Astrocyte (in vitro differentiated cells and primary cell): ENCODE data around the gene SEC23B. TPM values are rescaled to one million over a fixed set of nuclear protein-coding genes. Genes with fewer than 3 reads are reported as not detected.

ENCODE experiments used
- DNase-seq: peaks from one replicate; pipeline ENCODE4 v3.0.0-alpha.2; 2010; ENCODE audit warnings: low read depth
- FAIRE-seq: peaks from 2 replicates; lab custom pipeline; 2011; peaks lifted over from hg19 to GRCh38; lab: Jason Lieb, UNC
- H2AFZ ChIP-seq: 2 replicates; pipeline ENCODE4 v1.6.0; 2012; ENCODE audit warnings: low read depth, low read length, inconsistent platforms
- H3K27ac ChIP-seq: 2 replicates; pipeline ENCODE4 v1.5.1; 2011; ENCODE audit warnings: low read depth, low read length, inconsistent platforms
- H3K27me3 ChIP-seq: 2 replicates; pipeline ENCODE4 v1.6.0; 2011; ENCODE audit warnings: low read length, inconsistent platforms; ENCODE audit not compliant: insufficient read depth
- H3K36me3 ChIP-seq: 2 replicates; pipeline ENCODE4 v1.5.1; 2011; ENCODE audit warnings: low read length, inconsistent platforms; ENCODE audit not compliant: insufficient read depth
- H3K4me1 ChIP-seq: 2 replicates; pipeline ENCODE4 v1.5.1; 2011; ENCODE audit warnings: low read length, inconsistent platforms; ENCODE audit not compliant: insufficient read depth
- H3K4me2 ChIP-seq: 2 replicates; pipeline ENCODE4 v1.6.0; 2012; ENCODE audit warnings: low read length, inconsistent platforms
- H3K4me3 ChIP-seq: 2 replicates; pipeline ENCODE4 v1.5.1; 2011; ENCODE audit warnings: low read depth, mild to moderate bottlenecking, low read length, inconsistent platforms; ENCODE audit not compliant: insufficient read depth
- H3K79me2 ChIP-seq: 2 replicates; pipeline ENCODE4 v1.6.0; 2012; ENCODE audit warnings: mild to moderate bottlenecking, low read length, inconsistent platforms; ENCODE audit not compliant: insufficient read depth
- H3K9ac ChIP-seq: 2 replicates; pipeline ENCODE4 v1.6.0; 2012; ENCODE audit warnings: mild to moderate bottlenecking, low read length, inconsistent platforms
- H3K9me3 ChIP-seq: 2 replicates; pipeline ENCODE4 v1.5.1; 2012; ENCODE audit warnings: low read depth, mild to moderate bottlenecking, low read length, inconsistent platforms; ENCODE audit not compliant: insufficient read depth
- H4K20me1 ChIP-seq: 2 replicates; pipeline ENCODE4 v1.6.0; 2012; ENCODE audit warnings: low read length, inconsistent platforms; ENCODE audit not compliant: insufficient read depth
- H3K27ac Mint-ChIP-seq: one replicate; pipeline ENCODE4 v1.8.0; 2021; ENCODE audit warnings: mild to moderate bottlenecking, mixed read lengths; ENCODE audit not compliant: unreplicated experiment
- H3K27me3 Mint-ChIP-seq: one replicate; pipeline ENCODE4 v1.8.0; 2021; ENCODE audit warnings: low read depth, mixed read lengths; ENCODE audit not compliant: unreplicated experiment
- H3K36me3 Mint-ChIP-seq: one replicate; pipeline ENCODE4 v1.8.0; 2021; ENCODE audit warnings: low read depth, mixed read lengths; ENCODE audit not compliant: unreplicated experiment
- H3K4me1 Mint-ChIP-seq: one replicate; pipeline ENCODE4 v1.8.0; 2021; ENCODE audit warnings: low read depth, mixed read lengths; ENCODE audit not compliant: unreplicated experiment
- H3K4me3 Mint-ChIP-seq: one replicate; pipeline ENCODE4 v1.8.0; 2021; ENCODE audit warnings: mild to moderate bottlenecking, moderate library complexity, mixed read lengths; ENCODE audit not compliant: unreplicated experiment
- H3K9me3 Mint-ChIP-seq: one replicate; pipeline ENCODE4 v1.8.0; 2021; ENCODE audit warnings: mild to moderate bottlenecking, mixed read lengths; ENCODE audit not compliant: unreplicated experiment
- EZH2 ChIP-seq: IDR thresholded peaks from 2 replicates; pipeline ENCODE4 v1.6.1; 2012; ENCODE audit warnings: mild to moderate bottlenecking, low read length, inconsistent platforms; ENCODE audit not compliant: insufficient read depth
- total RNA-seq: library from RNA; stranded (reverse); gene quantifications from 2 replicates; pipeline ENCODE4 v1.2.1, GENCODE V29; 2021
- TF ChIP-seq, protein P1 (sequence below): IDR thresholded peaks from 2 replicates; pipeline ENCODE4 v1.5.1; 2011; ENCODE audit warnings: low read depth, mild to moderate bottlenecking, inconsistent platforms, low read length, moderate library complexity; ENCODE audit not compliant: insufficient read depth

Gene SEC23B
- total RNA-seq, 1 donor from 2014 or later, result 61.5 TPM

DNA sequence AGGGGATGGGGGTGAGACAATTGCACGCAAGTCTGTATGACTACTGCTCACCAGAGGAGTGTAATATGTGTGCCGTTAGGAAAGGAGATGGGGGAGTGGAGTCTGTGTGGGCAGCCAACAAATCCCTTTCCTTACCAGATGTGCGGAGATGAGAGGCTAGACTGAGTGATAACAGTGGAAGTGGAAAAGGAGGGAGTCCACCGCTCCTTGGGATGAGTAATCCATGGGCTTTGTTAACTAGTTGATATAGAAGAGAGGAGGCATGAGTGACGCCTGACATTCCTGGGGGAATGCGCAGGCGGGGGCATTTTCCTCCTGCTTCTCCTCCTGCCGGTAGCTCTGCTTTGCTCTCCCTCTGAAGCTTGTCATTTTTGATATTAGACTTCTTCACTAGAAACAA is 46.0 kb downstream of the SEC23B start:
- peak overlapping the region; percentile 30 for H3K27ac Mint-ChIP-seq
- H3K27me3 ChIP-seq, result no peaks in the 10 kb centered on the region
- no peak overlapping the region for H3K4me3 ChIP-seq
- no peak overlapping the region for H3K4me3 Mint-ChIP-seq
- peaks cover 12% of the 10 kb centered on the region for H3K36me3 Mint-ChIP-seq
- peaks cover 7% of the 10 kb centered on the region for H3K4me1 Mint-ChIP-seq
- FAIRE-seq (no peak), DNase-seq (no peak)
- no peak overlapping the region for H3K27ac ChIP-seq
- no peaks in the 10 kb centered on the region for H3K9me3 Mint-ChIP-seq
- no peak overlapping the region for H2AFZ ChIP-seq
- H3K4me2 ChIP-seq, result no peak overlapping the region
- H3K4me1 ChIP-seq, result no peaks in the 10 kb centered on the region
- H3K79me2 ChIP-seq, result no peaks in the 10 kb centered on the region
- H4K20me1 ChIP-seq, result no peaks in the 10 kb centered on the region
- H3K27me3 Mint-ChIP-seq, result no peaks in the 10 kb centered on the region
- no peaks in the 10 kb centered on the region for H3K9me3 ChIP-seq
- no peak for TF ChIP-seq EZH2
- TF ChIP-seq, protein P1, sequence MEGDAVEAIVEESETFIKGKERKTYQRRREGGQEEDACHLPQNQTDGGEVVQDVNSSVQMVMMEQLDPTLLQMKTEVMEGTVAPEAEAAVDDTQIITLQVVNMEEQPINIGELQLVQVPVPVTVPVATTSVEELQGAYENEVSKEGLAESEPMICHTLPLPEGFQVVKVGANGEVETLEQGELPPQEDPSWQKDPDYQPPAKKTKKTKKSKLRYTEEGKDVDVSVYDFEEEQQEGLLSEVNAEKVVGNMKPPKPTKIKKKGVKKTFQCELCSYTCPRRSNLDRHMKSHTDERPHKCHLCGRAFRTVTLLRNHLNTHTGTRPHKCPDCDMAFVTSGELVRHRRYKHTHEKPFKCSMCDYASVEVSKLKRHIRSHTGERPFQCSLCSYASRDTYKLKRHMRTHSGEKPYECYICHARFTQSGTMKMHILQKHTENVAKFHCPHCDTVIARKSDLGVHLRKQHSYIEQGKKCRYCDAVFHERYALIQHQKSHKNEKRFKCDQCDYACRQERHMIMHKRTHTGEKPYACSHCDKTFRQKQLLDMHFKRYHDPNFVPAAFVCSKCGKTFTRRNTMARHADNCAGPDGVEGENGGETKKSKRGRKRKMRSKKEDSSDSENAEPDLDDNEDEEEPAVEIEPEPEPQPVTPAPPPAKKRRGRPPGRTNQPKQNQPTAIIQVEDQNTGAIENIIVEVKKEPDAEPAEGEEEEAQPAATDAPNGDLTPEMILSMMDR, result no peak
- H3K9ac ChIP-seq, result no peak overlapping the region
- H3K36me3 ChIP-seq, result peaks cover 38% of the 10 kb centered on the region

DNA sequence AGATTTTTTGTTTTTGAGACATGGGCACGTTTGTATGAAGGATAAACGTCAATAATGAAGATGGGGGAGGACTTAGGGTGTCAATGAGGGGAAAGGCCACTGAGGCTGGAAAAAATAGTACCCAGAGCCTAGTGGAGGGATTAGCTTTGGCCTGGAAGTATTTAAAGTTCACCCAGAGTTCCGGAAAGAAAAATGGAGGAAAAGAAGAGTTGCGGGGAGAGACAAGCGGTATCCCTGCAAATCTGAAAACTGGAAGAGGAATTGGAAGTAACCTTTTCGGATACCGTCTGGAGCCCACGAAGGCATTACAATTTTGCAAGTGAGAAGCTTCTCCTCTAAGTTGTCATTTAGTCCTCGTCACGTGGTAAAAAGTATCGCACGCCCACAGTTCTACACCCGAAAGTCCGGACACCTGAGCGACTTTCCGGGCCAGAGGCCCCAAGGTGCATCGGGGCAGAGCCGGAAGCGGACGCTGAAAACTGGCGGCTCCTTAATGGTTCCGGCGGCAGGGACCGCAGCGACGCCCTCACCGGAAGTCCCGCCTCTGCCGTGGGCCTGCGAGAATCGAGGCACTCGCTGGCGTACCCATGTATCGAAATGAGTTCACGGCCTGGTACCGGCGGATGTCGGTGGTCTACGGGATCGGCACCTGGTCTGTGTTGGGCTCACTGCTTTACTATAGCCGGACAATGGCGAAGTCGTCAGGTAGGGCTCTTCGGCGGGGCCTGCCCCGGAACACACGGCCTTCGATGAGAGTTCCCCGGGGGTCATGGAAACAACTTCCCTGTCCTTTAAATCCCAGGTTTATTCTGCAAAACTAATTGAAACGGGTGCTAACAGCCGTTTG is 59.4 kb downstream of the SEC23B start, which contains the start of gene SMIM26:
Gene SMIM26 (plus strand): TSS at position 541 of the 847 bp plus-strand sequence. CDS start 47 bp downstream, at position 588.
- Mint-ChIP-seq H3K4me3 (peak within 1 kb of the TSS; percentile 89), H3K36me3 (peaks cover 7% of the 10 kb centered on the region)
- peak; percentile 79 for DNase-seq

More for the DNA sequence above, 59.4 kb downstream of the SEC23B start, which contains the start of gene SMIM26:
- H4K20me1 ChIP-seq, result no peaks in the 10 kb centered on the region
- H3K9me3 ChIP-seq, result no peaks in the 10 kb centered on the region
- TF ChIP-seq, protein P1, result no peak
- no peak for TF ChIP-seq EZH2
- peaks cover 3% of the 10 kb centered on the region for H3K4me1 ChIP-seq
- H3K79me2 ChIP-seq, result peaks cover 18% of the 10 kb centered on the region
- H3K4me2 ChIP-seq, result peak within 1 kb of the TSS; percentile 86
- Mint-ChIP-seq H3K27me3 (no peaks in the 10 kb centered on the region), H3K4me1 (no peaks in the 10 kb centered on the region), H3K27ac (peak within 1 kb of the TSS; percentile 97), H3K9me3 (no peaks in the 10 kb centered on the region)
- H3K36me3 ChIP-seq, result peaks cover 6% of the 10 kb centered on the region
- peak within 1 kb of the TSS; percentile 97 for H3K9ac ChIP-seq
- H3K4me3 ChIP-seq, result peak within 1 kb of the TSS; percentile 95
- H2AFZ ChIP-seq, result peak within 1 kb of the TSS; percentile 94
- no peak for FAIRE-seq
- H3K27me3 ChIP-seq, result no peaks in the 10 kb centered on the region
- H3K27ac ChIP-seq, result peak within 1 kb of the TSS; percentile 84
